GM13976 (cell line): Measurements from ENCODE around the gene RPS6KA2.

Experiments used
- DNase-seq: peaks from one replicate; pipeline ENCODE4 v3.0.0; 2012; ENCODE audit warnings: low spot score
- CTCF ChIP-seq: IDR thresholded peaks from 2 replicates; pipeline ENCODE4 v1.5.1; 2012; ENCODE audit warnings: borderline replicate concordance, mild to moderate bottlenecking; ENCODE audit not compliant: insufficient read depth; ENCODE audit errors: extremely low read depth, missing control alignments, control extremely low read depth
- in situ Hi-C: fragments of 300-500 bp; cut with MboI; formaldehyde crosslinking; loops from one replicate; pipeline ENCODE4 v1.12.0; 2022; ENCODE audit warnings: low sequenced_read_pairs, mixed read lengths, inconsistent platforms; ENCODE audit not compliant: unreplicated experiment

RPS6KA2 gene

GRCh38 chr6:166507809-166508564 lies 119.1 kb downstream of the RPS6KA2 start:
- TF ChIP-seq CTCF: no peak
- no peak for DNase-seq
- in situ Hi-C loops: no loop called here

- no peak for TF ChIP-seq CTCF
- no peak for DNase-seq
- in situ Hi-C loops: no loop called here
Observed at GRCh38 chr6:166507380-166507779, 119.7 kb downstream of the RPS6KA2 start.

DNA sequence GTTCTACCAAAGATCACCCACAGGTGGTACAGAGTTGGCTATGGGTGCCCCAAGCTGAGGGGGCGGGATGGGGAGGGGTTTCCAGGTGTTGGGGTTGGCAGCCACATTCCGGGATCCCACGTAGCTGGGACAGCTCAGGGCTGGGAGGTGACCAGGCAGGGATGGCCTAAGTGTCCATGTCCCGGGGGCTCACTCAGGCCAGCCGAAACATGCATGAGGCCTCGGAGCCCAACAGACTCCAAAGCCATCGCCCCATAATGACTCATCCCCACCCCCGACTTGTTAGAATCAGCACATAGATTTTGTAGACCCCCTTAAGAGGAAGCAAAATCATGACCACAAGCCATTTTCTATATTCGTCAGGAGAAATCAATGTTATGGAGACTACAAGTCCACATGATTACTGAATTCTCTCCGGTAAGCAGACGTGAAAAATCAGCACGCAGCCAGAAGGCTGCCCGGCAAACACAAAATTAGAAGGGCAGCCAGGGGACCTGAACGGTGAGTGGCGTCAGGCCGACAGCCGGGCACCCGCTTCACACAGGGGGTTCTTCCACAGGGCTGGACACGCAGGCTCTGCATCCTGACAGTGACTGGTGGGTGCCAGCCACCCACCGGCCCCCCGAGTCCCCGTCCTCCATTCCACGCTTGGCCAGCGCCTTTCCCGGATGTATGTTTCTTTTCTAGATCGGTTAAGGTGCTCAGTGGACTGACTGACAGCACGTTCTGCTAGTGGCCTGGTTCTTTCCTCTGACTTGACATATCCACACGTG lies 121.7 kb downstream of the RPS6KA2 start:
- TF ChIP-seq CTCF: no peak
- in situ Hi-C loops: no loop called here
- DNase-seq: no peak

DNA sequence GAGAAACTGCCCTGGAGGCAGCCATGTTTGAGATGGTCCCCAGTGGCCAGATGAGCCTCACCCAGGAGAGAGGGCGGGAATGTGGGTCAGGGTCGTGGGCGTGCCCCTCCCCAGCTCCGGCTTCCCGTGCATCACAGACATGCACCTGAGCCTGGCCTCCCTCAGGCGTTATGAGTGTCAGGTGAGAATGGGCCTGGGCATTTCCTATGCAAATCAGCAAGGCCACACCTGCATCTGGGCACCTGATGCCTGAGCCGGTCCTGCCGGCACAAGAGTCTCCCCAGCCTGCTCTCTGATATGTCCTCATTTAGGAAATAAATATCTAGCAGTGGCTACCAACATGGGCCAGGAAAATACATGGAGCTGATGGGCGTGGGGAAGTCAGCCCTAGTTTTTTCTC lies 123.0 kb downstream of the RPS6KA2 start:
- in situ Hi-C loops: no loop called here
- no peak for TF ChIP-seq CTCF
- no peak for DNase-seq

DNA sequence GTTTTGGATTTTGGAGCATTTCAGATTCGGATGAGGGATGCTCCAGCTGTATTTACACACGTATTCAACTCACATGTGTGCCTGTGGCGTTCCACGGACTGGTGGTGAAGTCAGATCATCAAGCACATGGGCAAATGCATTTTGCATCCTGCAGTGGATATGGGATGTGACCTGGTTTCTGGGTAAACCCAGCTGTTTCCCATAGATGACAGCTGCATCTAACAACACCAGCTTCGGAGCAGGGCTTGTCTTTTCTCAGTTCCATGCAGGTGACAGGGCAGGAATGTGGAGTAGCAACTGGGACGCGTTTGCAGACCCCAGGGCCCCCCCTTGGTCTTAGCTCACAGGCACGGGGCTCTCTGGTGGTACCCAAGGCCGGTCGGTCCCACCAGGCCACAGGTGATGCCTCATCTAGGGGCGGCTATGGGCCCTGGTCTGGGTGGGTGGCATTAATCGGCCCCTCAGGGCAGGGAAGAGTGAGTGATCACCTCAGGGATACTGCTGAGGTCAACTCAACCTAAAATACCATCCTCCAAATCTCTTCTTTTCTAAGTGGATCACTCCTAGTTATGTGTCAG lies 123.8 kb downstream of the RPS6KA2 start:
- no peak for DNase-seq
- TF ChIP-seq CTCF: no peak
- in situ Hi-C loops: no loop called here

DNA sequence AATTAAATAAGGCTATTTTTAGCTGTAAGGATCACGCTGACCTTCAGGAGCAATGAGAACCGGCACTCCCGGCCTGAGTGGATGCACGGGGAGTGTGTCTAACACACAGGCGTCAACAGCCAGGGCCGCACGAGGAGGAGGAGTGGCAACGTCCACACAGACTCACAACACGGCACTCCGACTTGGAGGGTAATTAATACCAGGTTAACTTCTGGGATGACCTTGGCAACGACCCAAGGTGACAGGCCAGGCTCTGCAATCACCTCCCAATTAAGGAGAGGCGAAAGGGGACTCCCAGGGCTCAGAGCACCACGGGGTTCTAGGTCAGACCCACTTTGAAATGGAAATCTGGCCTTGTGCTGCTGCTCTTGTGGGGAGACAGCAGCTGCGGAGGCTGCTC lies 124.6 kb downstream of the RPS6KA2 start:
- in situ Hi-C loops: no loop called here
- DNase-seq: no peak
- TF ChIP-seq CTCF: no peak
